ENCODE measurements around the gene PPP1R1B.
A peak's percentile ranks its signal among the peaks of the same experiment; 100 is the strongest.

PPP1R1B gene

DNA sequence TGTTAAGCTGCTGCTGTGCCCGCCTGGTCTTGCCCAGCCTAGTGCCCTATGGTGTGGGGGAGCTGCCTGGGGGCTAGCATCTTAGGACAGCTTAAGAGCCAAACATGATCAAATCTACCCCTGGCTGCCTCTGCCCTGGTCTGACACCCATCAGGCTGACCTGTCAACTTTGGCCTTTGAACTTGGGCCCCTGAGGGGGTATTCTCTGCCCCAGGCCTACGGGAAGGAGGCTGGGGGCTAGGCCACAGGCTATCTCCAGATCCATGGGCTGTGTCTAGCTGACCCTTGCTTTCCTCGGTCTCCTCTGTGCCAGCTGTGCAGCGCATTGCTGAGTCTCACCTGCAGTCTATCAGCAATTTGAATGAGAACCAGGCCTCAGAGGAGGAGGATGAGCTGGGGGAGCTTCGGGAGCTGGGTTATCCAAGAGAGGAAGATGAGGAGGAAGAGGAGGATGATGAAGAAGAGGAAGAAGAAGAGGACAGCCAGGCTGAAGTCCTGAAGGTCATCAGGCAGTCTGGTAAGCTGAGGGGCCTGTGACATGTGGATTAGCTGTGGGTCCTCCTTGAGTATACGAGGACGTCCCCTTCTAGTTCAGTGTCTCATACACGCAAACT lies 6.9 kb downstream of the PPP1R1B start:
- H3K4me3 ChIP-seq (ENCODE audit: low read depth, low read length): no peak overlapping the region
- TF ChIP-seq, protein P1, sequence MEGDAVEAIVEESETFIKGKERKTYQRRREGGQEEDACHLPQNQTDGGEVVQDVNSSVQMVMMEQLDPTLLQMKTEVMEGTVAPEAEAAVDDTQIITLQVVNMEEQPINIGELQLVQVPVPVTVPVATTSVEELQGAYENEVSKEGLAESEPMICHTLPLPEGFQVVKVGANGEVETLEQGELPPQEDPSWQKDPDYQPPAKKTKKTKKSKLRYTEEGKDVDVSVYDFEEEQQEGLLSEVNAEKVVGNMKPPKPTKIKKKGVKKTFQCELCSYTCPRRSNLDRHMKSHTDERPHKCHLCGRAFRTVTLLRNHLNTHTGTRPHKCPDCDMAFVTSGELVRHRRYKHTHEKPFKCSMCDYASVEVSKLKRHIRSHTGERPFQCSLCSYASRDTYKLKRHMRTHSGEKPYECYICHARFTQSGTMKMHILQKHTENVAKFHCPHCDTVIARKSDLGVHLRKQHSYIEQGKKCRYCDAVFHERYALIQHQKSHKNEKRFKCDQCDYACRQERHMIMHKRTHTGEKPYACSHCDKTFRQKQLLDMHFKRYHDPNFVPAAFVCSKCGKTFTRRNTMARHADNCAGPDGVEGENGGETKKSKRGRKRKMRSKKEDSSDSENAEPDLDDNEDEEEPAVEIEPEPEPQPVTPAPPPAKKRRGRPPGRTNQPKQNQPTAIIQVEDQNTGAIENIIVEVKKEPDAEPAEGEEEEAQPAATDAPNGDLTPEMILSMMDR (IDR thresholded peaks at IDR 0.05; ENCODE audit: low read depth, low read length): no peak
- no peak for DNase-seq (ENCODE audit: low read depth, low spot score)
- in situ Hi-C loops (cut with HindIII; ENCODE audit: low sequenced_read_pairs): no loop called here

DNA sequence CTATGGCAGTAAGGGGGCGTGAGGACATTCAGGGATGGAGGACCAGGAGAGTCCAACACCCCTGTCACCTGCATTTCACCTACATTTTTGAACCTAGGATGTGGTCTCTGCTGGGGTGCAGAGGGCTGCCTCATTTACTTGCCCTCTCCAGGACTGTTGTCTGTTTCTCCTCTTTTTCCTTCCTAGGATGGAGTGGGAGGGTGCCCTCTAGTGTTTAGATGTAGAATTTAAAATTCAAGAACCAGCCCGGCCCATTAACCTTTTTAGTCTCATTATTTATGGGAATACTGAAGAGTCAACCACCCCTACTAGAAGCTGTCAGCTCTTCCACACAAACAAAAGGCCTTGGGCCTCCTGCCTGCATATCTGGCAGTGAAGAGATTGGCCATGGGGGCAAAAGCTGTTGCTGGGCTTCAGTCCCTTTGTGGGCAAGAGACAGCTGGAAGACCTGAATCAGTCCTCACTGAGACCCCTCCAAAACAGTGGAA lies 7.7 kb downstream of the PPP1R1B start:
- TF ChIP-seq, protein P1 (IDR thresholded peaks at IDR 0.05; ENCODE audit: low read depth, low read length): peak; percentile 59
- DNase-seq (ENCODE audit: low read depth, low spot score): peak; percentile 50
- H3K4me3 ChIP-seq (ENCODE audit: low read depth, low read length): no peak overlapping the region
- in situ Hi-C loops (cut with HindIII; ENCODE audit: low sequenced_read_pairs): no loop called here

DNA sequence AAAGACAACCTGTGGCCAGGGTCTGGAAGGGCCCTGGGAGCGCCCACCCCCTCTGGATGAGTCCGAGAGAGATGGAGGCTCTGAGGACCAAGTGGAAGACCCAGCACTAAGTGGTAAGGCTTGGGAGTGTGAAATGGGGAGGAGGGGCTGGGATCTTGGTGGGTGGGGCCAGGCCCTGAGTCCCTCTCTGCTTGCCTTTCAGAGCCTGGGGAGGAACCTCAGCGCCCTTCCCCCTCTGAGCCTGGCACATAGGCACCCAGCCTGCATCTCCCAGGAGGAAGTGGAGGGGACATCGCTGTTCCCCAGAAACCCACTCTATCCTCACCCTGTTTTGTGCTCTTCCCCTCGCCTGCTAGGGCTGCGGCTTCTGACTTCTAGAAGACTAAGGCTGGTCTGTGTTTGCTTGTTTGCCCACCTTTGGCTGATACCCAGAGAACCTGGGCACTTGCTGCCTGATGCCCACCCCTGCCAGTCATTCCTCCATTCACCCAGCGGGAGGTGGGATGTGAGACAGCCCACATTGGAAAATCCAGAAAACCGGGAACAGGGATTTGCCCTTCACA lies 8.9 kb downstream of the PPP1R1B start:
- TF ChIP-seq, protein P1 (IDR thresholded peaks at IDR 0.05; ENCODE audit: low read depth, low read length): no peak
- DNase-seq (ENCODE audit: low read depth, low spot score): no peak
- in situ Hi-C loops (cut with HindIII; ENCODE audit: low sequenced_read_pairs): no loop called here

DNA sequence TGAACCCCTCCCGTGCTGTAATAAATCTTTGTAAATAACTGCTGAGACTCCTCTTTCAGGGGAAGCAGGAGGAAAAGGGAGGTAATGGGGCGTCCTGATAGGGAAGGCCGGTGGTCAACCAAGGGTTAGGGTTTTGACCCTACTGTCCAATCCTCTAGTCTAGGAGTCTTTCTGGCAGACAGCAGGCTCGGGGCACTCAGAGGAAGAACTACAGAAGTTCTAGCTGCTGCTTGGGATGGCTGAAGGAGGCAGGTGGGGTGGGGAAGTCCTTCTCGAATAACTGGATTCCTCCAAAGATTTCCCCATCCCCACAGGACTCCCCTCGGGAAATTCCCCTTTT lies 9.8 kb downstream of the PPP1R1B start:
- peak; percentile 29 for DNase-seq (ENCODE audit: low read depth, low spot score)
- in situ Hi-C loops (cut with HindIII; ENCODE audit: low sequenced_read_pairs): no loop called here
- peak overlapping the region; percentile 94 for H3K4me3 ChIP-seq (ENCODE audit: low read depth, low read length)
- TF ChIP-seq, protein P1 (IDR thresholded peaks at IDR 0.05; ENCODE audit: low read depth, low read length): no peak

More for the DNA sequence above, 8.9 kb downstream of the PPP1R1B start:
- no peak overlapping the region for H3K4me3 ChIP-seq (ENCODE audit: low read depth, low read length)

DNA sequence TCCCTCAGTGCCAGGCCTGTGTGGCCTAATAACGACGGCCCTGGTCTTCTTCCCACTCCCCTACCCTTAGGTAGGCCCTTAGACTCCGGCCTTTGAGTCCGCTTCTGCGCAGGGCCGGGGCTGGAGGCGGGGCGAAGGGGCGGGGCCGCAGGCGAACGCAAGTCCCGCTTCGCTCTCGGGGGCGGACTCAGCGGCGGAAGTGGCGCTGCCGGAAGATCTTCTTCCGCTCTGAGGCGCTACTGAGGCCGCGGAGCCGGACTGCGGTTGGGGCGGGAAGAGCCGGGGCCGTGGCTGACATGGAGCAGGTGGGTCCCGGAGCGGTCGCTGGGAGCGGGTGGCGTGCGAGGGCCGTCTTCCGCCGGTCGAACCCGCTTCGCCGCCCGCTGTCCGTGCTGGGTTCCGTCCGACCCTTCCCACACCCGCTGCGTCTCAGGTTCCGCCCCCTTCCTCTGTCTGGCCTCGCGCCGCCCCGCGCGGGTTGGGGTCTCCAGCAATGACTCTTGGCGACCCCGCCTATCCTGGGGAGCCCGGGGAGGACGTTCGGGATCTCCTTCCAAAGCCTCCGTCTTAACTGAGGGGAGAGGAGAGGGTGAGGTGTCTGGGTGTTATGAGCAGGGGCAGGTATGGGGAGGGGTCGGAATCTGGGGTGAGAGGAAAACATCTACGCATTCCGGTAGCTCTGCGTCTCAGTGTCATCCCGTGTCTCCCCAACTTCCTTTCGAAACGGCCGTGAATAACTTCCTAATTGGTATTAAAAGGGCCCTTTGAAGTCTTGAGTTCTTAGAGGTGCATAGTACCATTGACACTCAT lies 10.4 kb downstream of the PPP1R1B start, which contains the start of gene STARD3:
Gene STARD3, plus strand, starts transcription at position 218 of the 810 bp plus-strand sequence. CDS start 16,388 bp downstream, outside the sequence.
- TF ChIP-seq, protein P1 (IDR thresholded peaks at IDR 0.05; ENCODE audit: low read depth, low read length): no peak
- H3K4me3 ChIP-seq (ENCODE audit: low read depth, low read length): peak within 1 kb of the TSS; percentile 94
- in situ Hi-C loops (cut with HindIII; ENCODE audit: low sequenced_read_pairs): no loop called here
- DNase-seq (ENCODE audit: low read depth, low spot score): peak; percentile 87

DNA sequence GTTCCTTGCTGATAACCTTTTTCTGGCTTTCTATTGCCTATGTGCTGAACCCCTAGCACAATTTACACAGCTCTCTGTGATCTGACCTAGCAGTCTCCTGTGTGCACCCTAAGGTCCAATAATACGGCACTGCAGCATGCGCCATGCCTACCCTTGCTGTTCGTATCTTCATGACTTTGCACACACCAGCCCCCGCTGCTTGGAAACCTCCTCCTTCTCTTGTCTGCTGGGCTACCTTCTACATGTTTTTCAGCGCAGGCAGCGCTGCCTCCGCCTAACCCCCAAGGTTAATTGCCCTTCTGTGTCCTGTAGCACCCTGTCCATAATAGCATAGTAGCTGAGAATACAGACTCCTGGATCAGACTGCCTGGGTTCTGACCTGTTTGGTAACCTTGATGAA lies 11.6 kb downstream of the PPP1R1B start:
- no peak overlapping the region for H3K4me3 ChIP-seq (ENCODE audit: low read depth, low read length)
- TF ChIP-seq, protein P1 (IDR thresholded peaks at IDR 0.05; ENCODE audit: low read depth, low read length): no peak
- in situ Hi-C loops (cut with HindIII; ENCODE audit: low sequenced_read_pairs): no loop called here
- DNase-seq (ENCODE audit: low read depth, low spot score): no peak
